Heart right ventricle (tissue), 16 donors: ENCODE data around the gene FCER2. TPM values are rescaled to one million over a fixed set of nuclear protein-coding genes. Genes with fewer than 3 reads are reported as not detected.

ENCODE experiments used
- ATAC-seq, 8 donors: fragments of 200-7000 bp; cut with Tn5 transposase; one replicate each; pipeline ENCODE4 v1.9.1; 2020; ENCODE audit warnings: mild to moderate bottlenecking in 8 of 8, moderate library complexity in 8 of 8, moderate number of reproducible peaks in 1 of 8
- DNase-seq, 2 donors: peaks; one replicate each; pipeline ENCODE4 v3.0.0-alpha.2; 2020
- H3K27ac ChIP-seq, 10 donors: fragments of 200-600 bp; sonication (generic) in 2 of 10; one replicate each; pipeline versions ENCODE4 v1.5.0 to v1.8.0; 2020 to 2022; ENCODE audit warnings: mild to moderate bottlenecking in 3 of 10
- H3K27me3 ChIP-seq, 7 donors: fragments of 200-600 bp; one replicate each; pipeline ENCODE4 v1.8.0; 2021 to 2022; ENCODE audit warnings: mild to moderate bottlenecking in 2 of 7
- H3K36me3 ChIP-seq, 9 donors: fragments of 200-600 bp; sonication (generic) in 1 of 9; one replicate each; pipeline versions ENCODE4 v1.5.0 to v1.8.0; 2020 to 2022; ENCODE audit warnings: mild to moderate bottlenecking in 2 of 9
- H3K4me1 ChIP-seq, 9 donors: fragments of 200-600 bp; sonication (generic) in 1 of 9; one replicate each; pipeline versions ENCODE4 v1.5.0 to v1.8.0; 2020 to 2022; ENCODE audit warnings: mild to moderate bottlenecking in 4 of 9
- H3K4me3 ChIP-seq, 10 donors: fragments of 200-600 bp; sonication (generic) in 2 of 10; one replicate each; pipeline versions ENCODE4 v1.5.0 to v1.8.0; 2020 to 2022; ENCODE audit warnings: mild to moderate bottlenecking in 7 of 10, moderate library complexity in 2 of 10
- H3K9me3 ChIP-seq, 11 donors: fragments of 200-600 bp in 10 of 11; sonication (generic) in 2 of 11; one replicate each; pipeline versions ENCODE4 v1.5.0 to v1.8.0; 2013 to 2022; ENCODE audit warnings: mild to moderate bottlenecking in 2 of 11, control low read depth in 1 of 11, moderate library complexity in 1 of 11
- WGBS, 2 donors: extraction: QIAGEN DNeasy Blood & Tissue Kit; methylation state at CpG; one replicate each; pipeline ENCODE4 v1.1.7; 2013; ENCODE audit warnings: inconsistent platforms in 1 of 2; 5-methylcytosine and 5-hydroxymethylcytosine counted together
- intact Hi-C, 10 donors: fragments of 100-400 bp; cut with DNase I; formaldehyde crosslinking; loops; one replicate each; pipeline versions ENCODE4 v1.11.1 to v1.14.2; 2022
- polyA plus RNA-seq, 2 donors: library from polyadenylated mRNA; stranded (reverse); fragments of 200-250 nt; gene quantifications; one replicate each; pipeline ENCODE4 v1.2.3, GENCODE V29; 2013
- total RNA-seq, 10 donors: library from RNA; stranded (reverse); fragmentation: NEBNext Ultra II Directional in 3 of 10; extraction: Animal tissue kit (Norgen Biotek cat#: 25700) in 3 of 10; gene quantifications; one replicate each; pipeline versions ENCODE4 v1.2.1 to v1.2.4, GENCODE V29; 2021 to 2023
- TF ChIP-seq, protein P1 (sequence below), 9 donors: fragments of 200-600 bp; sonication (generic) in 2 of 9; IDR thresholded peaks; one replicate each; pipeline versions ENCODE4 v1.5.0 to v1.8.0; 2021 to 2022; ENCODE audit warnings: antibody characterized with exemption in 9 of 9, mild to moderate bottlenecking in 5 of 9, moderate library complexity in 1 of 9
- donor health status: Arrhythmogenic right ventricular cardiomyopathy.
- donor health status: ischemic (EF 13 %, LVEDD 7.1; RV severe dilation, severe dysfunction).
- donor health status: healthy with polysubstance abuse.
- donor health status: DM: no; HTN: yes; CAD: no.
- donor health status: DM: no; HTN: no; CAD: no.
- donor health status: ischemic (EF 25% LVEDD 6.9; RV normal size, moderate dysfunction).
- donor health status: ischemic (EF 25% LVEDD 5.7; RV mildly dilated, moderate dysfunction).
- donor health status: healthy.
- donor health status: DM: yes; HTN: yes; CAD: no.
- donor health status: Ischemic cardiomyopathy.
- donor health status: ischemic (EF 35%, LVEDD 5.7; RV mildly dilated, moderate dysfunction).
- donor health status: nonischemic (EF 11% LVEDD 7.7; RV severe dilation, severe dysfunction).
- donor health status: DM: yes; HTN: yes; CAD: no.
- donor health status: PGD.
- donor health status: ischemic (EF 29% LVEDD 5.4; RV normal size, mild dysfunction).
- donor health status: nonischemic (EF 23%, LVEDD 6.1; RV moderate dilation, normal function).

FCER2 gene
- total and polyA plus RNA-seq, 12 donors, result 0.13 to 1.0 (median 0.44) TPM; not detected in 5

DNA sequence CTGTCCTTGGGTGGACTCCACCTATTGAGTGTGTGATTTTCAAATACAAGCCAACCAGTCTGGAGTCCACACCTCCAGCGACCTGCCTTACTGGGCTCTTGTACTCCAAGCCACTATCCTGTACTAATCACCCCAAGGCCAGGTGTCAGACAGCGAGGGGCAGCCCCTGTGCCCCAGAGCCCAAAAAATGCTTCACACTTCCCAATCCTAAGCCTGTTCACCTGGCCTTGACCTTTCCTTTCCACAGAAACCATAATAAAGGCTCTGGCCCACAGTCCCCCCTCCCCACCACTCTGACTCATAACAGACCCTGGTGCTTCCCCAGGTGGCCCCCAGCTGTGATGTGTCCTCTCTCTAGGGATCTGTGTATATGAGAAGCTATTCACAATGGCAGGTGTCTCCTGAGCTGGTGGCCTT lies 41.5 kb upstream of the FCER2 start:
- ATAC-seq (no peak), DNase-seq (no peak)
- TF ChIP-seq, protein P1, sequence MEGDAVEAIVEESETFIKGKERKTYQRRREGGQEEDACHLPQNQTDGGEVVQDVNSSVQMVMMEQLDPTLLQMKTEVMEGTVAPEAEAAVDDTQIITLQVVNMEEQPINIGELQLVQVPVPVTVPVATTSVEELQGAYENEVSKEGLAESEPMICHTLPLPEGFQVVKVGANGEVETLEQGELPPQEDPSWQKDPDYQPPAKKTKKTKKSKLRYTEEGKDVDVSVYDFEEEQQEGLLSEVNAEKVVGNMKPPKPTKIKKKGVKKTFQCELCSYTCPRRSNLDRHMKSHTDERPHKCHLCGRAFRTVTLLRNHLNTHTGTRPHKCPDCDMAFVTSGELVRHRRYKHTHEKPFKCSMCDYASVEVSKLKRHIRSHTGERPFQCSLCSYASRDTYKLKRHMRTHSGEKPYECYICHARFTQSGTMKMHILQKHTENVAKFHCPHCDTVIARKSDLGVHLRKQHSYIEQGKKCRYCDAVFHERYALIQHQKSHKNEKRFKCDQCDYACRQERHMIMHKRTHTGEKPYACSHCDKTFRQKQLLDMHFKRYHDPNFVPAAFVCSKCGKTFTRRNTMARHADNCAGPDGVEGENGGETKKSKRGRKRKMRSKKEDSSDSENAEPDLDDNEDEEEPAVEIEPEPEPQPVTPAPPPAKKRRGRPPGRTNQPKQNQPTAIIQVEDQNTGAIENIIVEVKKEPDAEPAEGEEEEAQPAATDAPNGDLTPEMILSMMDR (IDR thresholded peaks at IDR 0.05), result no peak
- H3K9me3 ChIP-seq, result peaks cover 0 to 4% (median 0%) of the 10 kb centered on the region in 11 donors
- H3K4me1 ChIP-seq, result peaks cover 0 to 7% (median 0%) of the 10 kb centered on the region in 9 donors
- intact Hi-C loops, result no loop called here
- H3K4me3 ChIP-seq, result no peak overlapping the region
- H3K27me3 ChIP-seq, result peaks cover 0 to 30% (median 13%) of the 10 kb centered on the region in 7 donors
- H3K27ac ChIP-seq, result no peak overlapping the region
- WGBS, 2 donors, result 67 to 78% methylated on average over 2 of the region's 2 CpGs
- no peaks in the 10 kb centered on the region for H3K36me3 ChIP-seq

DNA sequence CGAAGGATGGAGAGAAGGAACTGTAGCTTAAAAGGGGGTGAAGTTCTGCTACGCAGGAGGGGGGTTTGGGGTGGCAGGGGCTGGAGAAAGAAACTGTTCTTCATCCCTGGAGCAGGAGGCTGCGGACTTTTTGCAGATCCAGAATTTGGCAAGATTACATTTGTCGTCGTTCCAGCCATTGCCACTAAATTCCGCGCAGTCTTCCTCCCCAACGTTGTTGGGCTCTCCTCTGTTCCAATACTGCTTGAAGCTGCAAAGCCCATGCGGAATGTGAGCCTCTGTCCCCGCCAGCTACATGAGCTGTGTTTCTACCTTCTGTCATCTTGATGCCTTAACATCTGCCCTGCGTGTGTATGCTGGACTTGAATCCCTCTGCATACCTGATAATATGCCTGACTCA lies 41.1 kb upstream of the FCER2 start:
- 73 to 80% methylated on average over 11 of the region's 11 CpGs for WGBS, 2 donors
- TF ChIP-seq, protein P1 (IDR thresholded peaks at IDR 0.05), result no peak
- Histone ChIP-seq H3K27ac (no peak overlapping the region), H3K4me3 (no peak overlapping the region), H3K9me3 (peaks cover 0 to under 1% (median 0%) of the 10 kb centered on the region in 11 donors), H3K36me3 (no peaks in the 10 kb centered on the region), H3K27me3 (peaks cover 0 to 25% (median 9%) of the 10 kb centered on the region in 7 donors), H3K4me1 (peaks cover 0 to 7% (median 0%) of the 10 kb centered on the region in 9 donors)
- DNase-seq (no peak), ATAC-seq (no peak)
- intact Hi-C loops, result no loop called here

DNA sequence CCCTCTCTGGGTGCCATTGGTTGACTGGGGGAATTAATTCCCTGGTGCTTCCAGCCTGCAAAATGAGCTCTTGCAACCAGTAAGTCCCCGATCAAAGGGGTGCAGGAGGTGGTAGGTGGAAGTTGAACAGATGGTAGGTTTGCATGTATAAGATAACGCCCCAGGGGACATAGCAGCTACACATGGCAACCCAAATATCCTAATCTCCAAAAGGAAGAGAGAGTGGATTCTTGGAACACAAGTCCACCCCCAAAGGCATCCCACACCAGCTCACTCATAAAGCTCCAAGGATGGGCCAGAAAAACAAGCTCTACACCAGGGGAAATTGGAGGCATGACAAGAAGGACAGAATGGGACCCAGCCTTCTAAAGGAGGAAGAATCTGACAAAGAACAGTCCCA lies 40.6 kb upstream of the FCER2 start:
- ATAC-seq (no peak), DNase-seq (no peak)
- 64 to 68% methylated on average over 2 of the region's 2 CpGs for WGBS, 2 donors
- Histone ChIP-seq H3K4me1 (peaks cover 0 to 7% (median 0%) of the 10 kb centered on the region in 9 donors), H3K4me3 (no peak overlapping the region), H3K9me3 (no peaks in the 10 kb centered on the region), H3K36me3 (no peaks in the 10 kb centered on the region), H3K27me3 (peaks cover 0 to 24% (median 5%) of the 10 kb centered on the region in 7 donors), H3K27ac (no peak overlapping the region)
- TF ChIP-seq, protein P1 (IDR thresholded peaks at IDR 0.05), result no peak
- intact Hi-C loops, result no loop called here

DNA sequence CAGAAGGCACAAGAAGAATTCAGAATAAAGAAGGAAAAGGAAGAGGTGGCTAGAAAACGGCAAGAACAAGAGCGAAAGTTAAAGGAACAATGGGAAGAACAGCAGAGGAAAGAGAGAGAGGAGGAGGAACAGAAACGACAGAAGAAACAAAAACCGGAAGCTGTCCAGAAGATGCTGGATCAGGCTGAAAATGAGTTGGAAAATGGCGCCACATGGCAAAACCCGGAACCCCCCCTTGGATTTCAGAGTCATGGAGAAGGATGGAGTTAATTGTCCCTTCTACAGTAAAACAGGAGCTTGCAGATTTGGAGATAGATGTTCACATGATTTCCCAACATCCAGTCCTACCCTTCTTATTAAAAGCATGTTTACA lies 38.7 kb upstream of the FCER2 start:
- Histone ChIP-seq H3K4me3 (no peak overlapping the region), H3K27me3 (peaks cover 0 to 25% (median 7%) of the 10 kb centered on the region in 7 donors), H3K27ac (peak overlapping the region in 1 of 10 donors; percentile 78), H3K4me1 (peaks cover 0 to 7% (median 0%) of the 10 kb centered on the region in 9 donors), H3K36me3 (no peaks in the 10 kb centered on the region), H3K9me3 (no peaks in the 10 kb centered on the region)
- 78 to 79% methylated on average over 6 of the region's 6 CpGs for WGBS, 2 donors
- ATAC-seq (no peak), DNase-seq (no peak)
- TF ChIP-seq, protein P1 (IDR thresholded peaks at IDR 0.05), result no peak
- intact Hi-C loops, result no loop called here
